HepG2 (cell line): ENCODE measurements around the gene CPLX1. TPM values are rescaled to one million over a fixed set of nuclear protein-coding genes. Genes with fewer than 3 reads are reported as not detected.

Source experiments
- ARID4A ChIP-seq: sonication (generic); formaldehyde crosslinking; IDR thresholded peaks from 2 replicates; pipeline ENCODE4 v1.5.0; 2020; ENCODE audit warnings: mild to moderate bottlenecking, missing genetic modification reagents, borderline replicate concordance
- HIC2 ChIP-seq: sonication (generic); formaldehyde crosslinking; IDR thresholded peaks from 2 replicates; pipeline ENCODE4 v1.9.0; 2022; ENCODE audit warnings: low read depth, missing genetic modification reagents
- HNF4G ChIP-seq, 2 experiments: sonication (generic) in 1 of 2; formaldehyde crosslinking in 1 of 2; IDR thresholded peaks; 2 replicates each; pipeline versions ENCODE4 v1.4.0 to v1.6.1; 2011 to 2020; ENCODE audit warnings: borderline replicate concordance in 2 of 2, low read depth in 2 of 2, mild to moderate bottlenecking in 2 of 2, low read length in 1 of 2, missing genetic modification reagents in 1 of 2, moderate library complexity in 1 of 2
- SETDB1 ChIP-seq: sonication (generic); formaldehyde crosslinking; IDR thresholded peaks from 2 replicates; pipeline ENCODE4 v1.5.1; 2020; ENCODE audit warnings: missing genetic modification reagents, mild to moderate bottlenecking, borderline replicate concordance
- SNRNP70 ChIP-seq: fragments of 200-400 bp; formaldehyde crosslinking; IDR thresholded peaks from 2 replicates; pipeline ENCODE4 v1.6.1; 2017; ENCODE audit warnings: mild to moderate bottlenecking, low read depth, low read length, moderate library complexity
- SP5 ChIP-seq: IDR thresholded peaks from 2 replicates; pipeline ENCODE4 v1.6.1; 2016; ENCODE audit warnings: low read depth, borderline replicate concordance
- SRF ChIP-seq: IDR thresholded peaks from 2 replicates; pipeline ENCODE4 v1.6.1; 2011; ENCODE audit warnings: mild to moderate bottlenecking, low read depth, low read length, moderate library complexity
- STAT6 ChIP-seq: sonication (generic); formaldehyde crosslinking; IDR thresholded peaks from 2 replicates; pipeline ENCODE4 v1.4.0; 2020; ENCODE audit warnings: missing genetic modification reagents, mild to moderate bottlenecking, borderline replicate concordance
- TEAD3 ChIP-seq: optimal IDR thresholded peaks from 2 replicates; pipeline ENCODE3; 2016; ENCODE audit warnings: borderline replicate concordance
- YEATS4 ChIP-seq: sonication (generic); formaldehyde crosslinking; IDR thresholded peaks from 2 replicates; pipeline ENCODE4 v1.4.0; 2020; ENCODE audit warnings: missing genetic modification reagents, borderline replicate concordance
- ZNF34 ChIP-seq: sonication (generic); formaldehyde crosslinking; IDR thresholded peaks from 2 replicates; pipeline ENCODE4 v1.4.0; 2020; ENCODE audit warnings: mild to moderate bottlenecking, missing genetic modification reagents, borderline replicate concordance
- ZNF781 ChIP-seq: sonication (generic); formaldehyde crosslinking; IDR thresholded peaks from 2 replicates; pipeline ENCODE4 v1.5.1; 2020; ENCODE audit warnings: borderline replicate concordance, mild to moderate bottlenecking, missing genetic modification reagents; ENCODE audit errors: not compliant biosample characterization
- ZNF792 ChIP-seq: IDR thresholded peaks from 2 replicates; pipeline ENCODE4 v1.6.1; 2016
- ZNF891 ChIP-seq: sonication (generic); formaldehyde crosslinking; IDR thresholded peaks from 2 replicates; pipeline ENCODE4 v1.5.0; 2020; ENCODE audit warnings: mild to moderate bottlenecking, missing genetic modification reagents
- polyA plus RNA-seq, 8 experiments: library from polyadenylated mRNA; depleted of rRNA in 3 of 8; stranded (reverse) in 7 of 8; unstranded in 1 of 8; fragments of >200 nt; fragmentation: Illumina TruSeq in 4 of 8; extraction: Trizol in 4 of 8; gene quantifications; 2 replicates each; pipeline versions ENCODE4 v1.2.1 to v1.2.3, GENCODE V29; 2011 to 2016; ENCODE audit warnings: low read depth in 4 of 8, missing spikeins in 1 of 8, mixed read lengths in 1 of 8; ENCODE audit not compliant: insufficient read depth in 1 of 8
- total RNA-seq, 5 experiments: library from RNA; depleted of rRNA; stranded (reverse); fragments of >200 nt; fragmentation: Illumina TruSeq; extraction: Trizol; gene quantifications; 2 replicates each; pipeline ENCODE4 v1.2.3, GENCODE V29; 2016; ENCODE audit warnings: low read depth in 1 of 5
- TF ChIP-seq, protein P1 (sequence below): sonication (generic); formaldehyde crosslinking; IDR thresholded peaks from 2 replicates; pipeline ENCODE4 v1.5.1; 2020; ENCODE audit warnings: mild to moderate bottlenecking, missing genetic modification reagents, moderate library complexity

The CPLX1 gene
- total and polyA plus RNA-seq, 2 of the 13 experiments (the other 11 are each of a cell fraction or from before 2014, with no cell fraction given) = 0.18 TPM

DNA sequence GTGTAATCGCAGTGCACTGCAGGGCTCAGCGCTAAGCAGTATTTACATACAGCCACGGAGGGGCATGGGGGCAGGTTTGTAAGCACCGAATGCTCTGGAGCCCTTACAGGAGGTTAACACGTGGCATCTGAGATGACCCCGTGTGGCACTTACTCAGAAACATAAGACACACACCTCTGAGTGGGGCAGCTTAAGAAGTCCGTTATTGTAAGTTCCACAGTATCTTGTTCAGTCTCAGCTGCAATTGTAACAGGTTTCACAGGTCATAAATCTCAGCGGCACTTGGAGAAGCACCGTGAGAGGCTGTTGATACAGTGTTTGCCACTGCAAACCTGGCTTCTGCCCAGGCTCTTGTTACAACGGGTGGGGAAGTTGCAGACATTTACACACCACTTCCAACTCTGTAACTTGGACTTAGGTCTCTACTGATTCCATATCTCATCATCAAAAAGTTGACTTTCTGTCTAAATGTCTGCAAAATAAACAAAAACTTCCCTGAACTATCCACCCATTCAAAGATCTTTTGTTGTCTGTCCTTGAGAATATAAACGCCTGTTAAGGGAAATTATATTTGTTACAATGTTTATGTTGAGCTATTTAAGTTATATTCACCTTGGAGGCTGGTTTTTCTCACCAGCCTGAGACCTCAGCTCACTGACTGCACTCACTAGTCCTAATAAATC is 10.3 kb downstream of the CPLX1 start (continued):
- TF ChIP-seq ARID4A (peak; percentile 53; the same call in 1 of the 2 replicates), YEATS4 (CRISPR knock-in tag) (0 out of 2 replicates have a peak, but pooled peaks have one; percentile 30), ZNF792 (peak; percentile 28; the same call in 1 of the 2 replicates), SNRNP70 (no peak), STAT6 (CRISPR knock-in tag) (0 out of 2 replicates have a peak, but pooled peaks have one; percentile 38), ZNF891 (no peak), ZNF34 (CRISPR knock-in tag) (no peak), HIC2 (CRISPR knock-in tag) (peak; percentile 31; the same call in 1 of the 2 replicates), SETDB1 (no peak), SRF (0 out of 2 replicates have a peak, but pooled peaks have one; percentile 27), TEAD3 (CRISPR knock-in tag) (peak; percentile 59), SP5 (CRISPR knock-in tag) (peak; percentile 92), ZNF781 (CRISPR knock-in tag) (peak; percentile 61), HNF4G (IDR thresholded peaks at IDR 0.05; ENCODE audit: borderline replicate concordance, low read depth, low read length) (peak; percentile 72), HNF4G (CRISPR knock-in tag; IDR thresholded peaks at IDR 0.05; ENCODE audit: borderline replicate concordance, low read depth) (peak; percentile 57; the same call in 1 of the 2 replicates)
- TF ChIP-seq, protein P1, sequence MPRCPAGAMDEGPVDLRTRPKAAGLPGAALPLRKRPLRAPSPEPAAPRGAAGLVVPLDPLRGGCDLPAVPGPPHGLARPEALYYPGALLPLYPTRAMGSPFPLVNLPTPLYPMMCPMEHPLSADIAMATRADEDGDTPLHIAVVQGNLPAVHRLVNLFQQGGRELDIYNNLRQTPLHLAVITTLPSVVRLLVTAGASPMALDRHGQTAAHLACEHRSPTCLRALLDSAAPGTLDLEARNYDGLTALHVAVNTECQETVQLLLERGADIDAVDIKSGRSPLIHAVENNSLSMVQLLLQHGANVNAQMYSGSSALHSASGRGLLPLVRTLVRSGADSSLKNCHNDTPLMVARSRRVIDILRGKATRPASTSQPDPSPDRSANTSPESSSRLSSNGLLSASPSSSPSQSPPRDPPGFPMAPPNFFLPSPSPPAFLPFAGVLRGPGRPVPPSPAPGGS (CRISPR knock-in tag) = no peak
